GM12872 (cell line): Measurements from ENCODE around the gene EXOSC2.

Experiments
- TF ChIP-seq, protein P1 (sequence below): IDR thresholded peaks from 3 replicates; pipeline ENCODE4 v1.5.1; 2011; ENCODE audit warnings: low read depth, mild to moderate bottlenecking, low read length, moderate library complexity; ENCODE audit not compliant: insufficient read depth

Gene EXOSC2

DNA sequence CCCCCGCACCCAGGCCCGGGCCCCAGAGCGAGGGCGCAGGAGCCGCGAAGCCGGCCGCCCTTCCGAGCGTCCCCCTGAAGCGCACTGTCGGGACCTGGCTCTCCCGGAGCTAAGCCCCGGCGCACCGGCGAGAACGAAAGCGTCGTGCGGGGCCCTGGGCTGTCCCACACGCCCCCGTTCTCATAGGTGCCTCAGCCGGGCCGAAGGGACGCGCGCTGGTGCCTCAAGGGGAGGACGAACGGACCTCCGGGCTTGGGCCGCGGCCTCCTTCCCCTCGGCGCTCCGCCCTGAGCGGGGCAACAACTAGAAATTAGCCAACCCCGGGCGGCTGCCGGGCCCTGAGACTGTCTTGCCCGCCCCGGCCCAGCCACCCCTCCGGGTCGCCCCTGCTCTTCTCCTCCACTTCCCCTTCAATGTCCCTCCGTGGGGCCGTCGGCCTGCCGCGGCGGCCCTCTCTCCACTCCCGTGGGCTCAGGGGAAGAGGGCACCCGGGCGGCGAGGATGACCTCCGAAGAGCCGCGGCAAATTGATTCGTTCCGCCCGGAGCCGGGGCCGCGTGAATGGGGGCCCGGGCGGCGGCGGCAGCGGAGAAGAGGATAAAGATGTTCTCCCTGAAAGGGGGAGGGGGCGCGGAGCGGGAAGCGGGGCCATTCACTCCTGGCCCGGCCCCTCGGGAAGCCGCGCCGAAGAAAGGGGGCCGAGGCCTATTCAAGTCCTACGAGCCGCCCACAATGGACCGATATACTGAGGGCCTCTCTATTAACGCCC lies 32.7 kb upstream of the EXOSC2 start:
- TF ChIP-seq, protein P1, sequence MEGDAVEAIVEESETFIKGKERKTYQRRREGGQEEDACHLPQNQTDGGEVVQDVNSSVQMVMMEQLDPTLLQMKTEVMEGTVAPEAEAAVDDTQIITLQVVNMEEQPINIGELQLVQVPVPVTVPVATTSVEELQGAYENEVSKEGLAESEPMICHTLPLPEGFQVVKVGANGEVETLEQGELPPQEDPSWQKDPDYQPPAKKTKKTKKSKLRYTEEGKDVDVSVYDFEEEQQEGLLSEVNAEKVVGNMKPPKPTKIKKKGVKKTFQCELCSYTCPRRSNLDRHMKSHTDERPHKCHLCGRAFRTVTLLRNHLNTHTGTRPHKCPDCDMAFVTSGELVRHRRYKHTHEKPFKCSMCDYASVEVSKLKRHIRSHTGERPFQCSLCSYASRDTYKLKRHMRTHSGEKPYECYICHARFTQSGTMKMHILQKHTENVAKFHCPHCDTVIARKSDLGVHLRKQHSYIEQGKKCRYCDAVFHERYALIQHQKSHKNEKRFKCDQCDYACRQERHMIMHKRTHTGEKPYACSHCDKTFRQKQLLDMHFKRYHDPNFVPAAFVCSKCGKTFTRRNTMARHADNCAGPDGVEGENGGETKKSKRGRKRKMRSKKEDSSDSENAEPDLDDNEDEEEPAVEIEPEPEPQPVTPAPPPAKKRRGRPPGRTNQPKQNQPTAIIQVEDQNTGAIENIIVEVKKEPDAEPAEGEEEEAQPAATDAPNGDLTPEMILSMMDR: no peak

GRCh38 chr9:130661451-130662098 lies 32.0 kb upstream of the EXOSC2 start:
- TF ChIP-seq, protein P1: no peak

DNA sequence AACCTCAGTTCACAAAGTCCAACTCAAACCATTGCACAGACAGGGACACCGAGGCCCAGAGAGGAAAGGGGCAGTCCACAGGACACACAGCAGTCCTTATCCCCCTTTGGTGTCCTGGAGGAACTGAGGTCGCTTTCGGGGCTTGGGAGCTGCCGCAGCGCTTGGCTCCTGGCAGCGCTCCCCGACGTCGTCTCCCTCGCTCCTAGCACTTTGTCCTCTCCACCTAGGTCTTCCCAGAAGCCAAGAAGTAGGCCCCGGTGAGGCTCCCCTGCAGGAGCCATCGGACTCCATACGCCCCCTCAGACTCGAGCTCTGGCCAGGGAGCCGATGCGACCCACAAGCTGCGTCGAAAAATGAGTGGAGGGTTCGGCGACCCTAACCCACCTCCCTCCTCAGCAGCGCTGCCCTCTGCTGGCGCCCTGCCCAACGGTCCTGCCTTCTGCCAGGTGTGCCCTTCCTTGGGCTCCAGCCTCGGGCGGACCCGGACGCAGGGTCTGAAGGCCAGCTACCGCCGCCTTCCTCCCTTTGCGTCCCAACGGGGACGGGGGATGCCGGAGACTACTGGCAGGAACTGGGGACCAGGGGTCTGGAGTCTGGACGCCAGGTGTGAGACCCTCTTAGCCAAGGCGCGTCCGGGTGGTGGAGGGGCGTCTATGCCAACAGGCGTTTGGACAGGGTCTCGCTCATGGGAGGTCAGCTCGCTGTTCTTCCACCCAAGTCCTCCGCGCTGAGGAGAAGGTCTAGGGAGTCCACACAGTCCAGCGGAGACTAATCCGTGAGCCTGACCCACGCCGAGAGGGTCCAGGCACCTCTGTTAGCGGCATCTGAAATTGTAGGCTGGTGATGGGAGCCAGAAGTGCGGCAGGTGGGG lies 31.2 kb upstream of the EXOSC2 start:
- TF ChIP-seq, protein P1: no peak

DNA sequence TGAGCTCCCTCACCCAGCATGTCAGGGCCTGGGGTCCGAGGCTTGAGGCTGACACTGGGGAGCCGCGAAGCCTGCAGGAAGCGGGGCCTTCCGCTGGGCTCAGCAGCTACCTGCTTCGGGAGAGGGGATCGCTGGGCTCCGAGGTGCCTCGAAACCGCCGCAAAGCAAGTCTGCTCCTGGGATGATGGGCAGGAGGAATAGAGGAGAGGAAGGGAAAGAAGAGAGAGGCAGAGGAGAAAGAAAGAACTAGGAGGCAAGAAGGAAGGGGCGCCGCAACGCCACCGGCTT lies 30.7 kb upstream of the EXOSC2 start:
- TF ChIP-seq, protein P1: no peak

DNA sequence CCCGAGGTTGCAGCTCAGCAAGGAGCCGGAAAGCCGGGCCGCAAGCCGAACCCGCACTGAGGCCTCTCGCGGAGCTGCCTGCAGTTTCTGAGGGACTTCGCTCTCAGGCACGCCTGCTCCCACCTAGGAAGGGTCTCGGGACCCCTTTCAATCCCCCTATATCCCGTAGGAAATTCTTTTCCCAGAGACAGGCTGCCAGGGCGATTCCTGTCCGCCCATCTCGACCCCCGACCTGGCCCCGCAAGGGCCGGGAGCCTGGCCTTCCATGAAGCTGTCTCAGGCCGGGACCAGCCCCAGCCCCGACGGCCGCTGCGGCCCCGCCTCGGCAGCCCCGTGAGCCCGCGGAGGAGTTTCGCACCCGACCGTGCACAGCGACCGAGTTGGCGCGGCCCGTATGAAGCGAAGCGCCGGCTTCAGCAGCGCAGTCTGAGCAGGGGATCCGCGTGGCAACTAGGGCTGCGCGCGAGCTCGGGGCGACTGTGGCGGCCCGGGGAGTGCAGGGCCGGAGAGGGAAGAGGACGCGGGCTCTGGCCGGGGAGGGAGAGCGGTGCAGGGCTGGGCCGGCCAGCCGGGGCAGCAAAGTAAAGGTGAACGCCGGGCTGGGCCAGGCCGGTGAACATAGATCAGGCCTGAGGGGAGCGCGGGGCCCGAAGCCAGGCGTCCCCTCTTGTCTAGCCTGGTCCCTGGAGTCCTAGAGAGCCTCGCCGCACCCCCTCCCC lies 30.2 kb upstream of the EXOSC2 start:
- TF ChIP-seq, protein P1: no peak

- TF ChIP-seq, protein P1: no peak
These were observed 29.7 kb upstream of the EXOSC2 start for GRCh38 chr9:130663977-130664250.
